ENCODE data around the gene EOGT. TPM values are rescaled to one million over a fixed set of nuclear protein-coding genes. Genes with fewer than 3 reads are reported as not detected.

The EOGT gene
- total RNA-seq, 4 donors from 2014 or later, result 35.5 to 57.5 (median 41.5) TPM

DNA sequence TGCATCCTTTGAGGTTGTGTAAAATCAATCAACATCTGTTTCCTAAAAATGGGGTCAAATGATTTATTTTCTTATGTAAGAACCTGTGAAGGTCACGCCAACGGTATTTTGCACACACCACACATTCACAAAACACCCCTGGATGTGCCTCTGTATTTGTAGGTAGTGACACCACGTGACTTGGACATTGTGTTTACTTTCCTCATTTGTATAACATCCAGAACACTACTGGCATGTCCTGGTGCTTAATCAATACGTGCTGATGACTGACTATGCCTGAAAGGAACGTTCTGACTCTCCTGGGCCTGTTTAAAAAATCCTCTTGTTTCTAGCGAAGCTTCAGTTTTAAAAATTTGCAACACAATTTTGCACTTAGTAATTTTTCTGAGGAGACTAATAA, 77.7 kb downstream of the EOGT start:
- TF ChIP-seq, protein P1, sequence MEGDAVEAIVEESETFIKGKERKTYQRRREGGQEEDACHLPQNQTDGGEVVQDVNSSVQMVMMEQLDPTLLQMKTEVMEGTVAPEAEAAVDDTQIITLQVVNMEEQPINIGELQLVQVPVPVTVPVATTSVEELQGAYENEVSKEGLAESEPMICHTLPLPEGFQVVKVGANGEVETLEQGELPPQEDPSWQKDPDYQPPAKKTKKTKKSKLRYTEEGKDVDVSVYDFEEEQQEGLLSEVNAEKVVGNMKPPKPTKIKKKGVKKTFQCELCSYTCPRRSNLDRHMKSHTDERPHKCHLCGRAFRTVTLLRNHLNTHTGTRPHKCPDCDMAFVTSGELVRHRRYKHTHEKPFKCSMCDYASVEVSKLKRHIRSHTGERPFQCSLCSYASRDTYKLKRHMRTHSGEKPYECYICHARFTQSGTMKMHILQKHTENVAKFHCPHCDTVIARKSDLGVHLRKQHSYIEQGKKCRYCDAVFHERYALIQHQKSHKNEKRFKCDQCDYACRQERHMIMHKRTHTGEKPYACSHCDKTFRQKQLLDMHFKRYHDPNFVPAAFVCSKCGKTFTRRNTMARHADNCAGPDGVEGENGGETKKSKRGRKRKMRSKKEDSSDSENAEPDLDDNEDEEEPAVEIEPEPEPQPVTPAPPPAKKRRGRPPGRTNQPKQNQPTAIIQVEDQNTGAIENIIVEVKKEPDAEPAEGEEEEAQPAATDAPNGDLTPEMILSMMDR (IDR thresholded peaks at IDR 0.05; ENCODE audit: low read depth), result no peak

DNA sequence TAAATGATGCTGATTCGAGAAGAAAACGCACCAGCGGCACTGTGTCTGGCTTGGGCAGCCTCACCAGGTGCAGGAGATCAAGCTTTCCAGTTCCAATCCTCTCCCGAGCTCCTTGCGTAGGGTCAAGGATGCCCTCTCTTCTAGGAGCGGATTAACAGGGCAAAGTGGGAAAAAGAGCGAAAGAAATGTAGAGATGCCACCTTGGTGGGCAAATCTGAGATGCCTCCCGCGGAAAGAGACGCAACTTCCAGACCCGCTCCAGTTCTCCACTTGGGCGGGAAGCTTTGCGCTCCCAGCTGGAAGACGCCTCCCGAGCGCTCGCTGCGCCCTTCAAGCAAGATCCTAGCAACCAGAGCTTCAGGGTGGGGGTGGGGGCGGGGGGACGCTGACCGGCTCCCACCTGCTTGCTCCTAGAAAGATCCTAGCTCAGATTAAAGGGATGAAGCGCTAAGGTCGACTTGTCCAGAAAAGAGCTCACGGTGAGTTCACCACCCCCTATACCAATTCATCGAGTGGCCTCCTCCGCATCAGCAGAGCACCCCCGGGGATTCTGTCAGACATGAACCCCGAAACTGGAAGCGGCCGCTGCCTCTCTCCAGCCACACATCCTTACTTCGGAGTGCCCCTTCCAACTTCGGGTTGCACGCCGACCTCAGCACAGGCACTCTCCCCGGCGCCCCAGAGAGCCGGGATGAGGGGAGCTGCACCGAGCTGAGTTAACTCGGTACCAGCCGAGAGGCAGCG, 81.9 kb downstream of the EOGT start:
- TF ChIP-seq, protein P1 (IDR thresholded peaks at IDR 0.05; ENCODE audit: low read depth), result no peak

Small RNA genes lying within 50 kb of the gene (small RNA-seq; reads per million reads assigned to genes)
- gene MIR3136, result not detected

Other genes with a start within 250 kb of the EOGT start
- gene TAFA4, start 81.1 kb downstream of the EOGT start, total RNA-seq, result not detected
- gene TMF1, start 38.6 kb upstream of the EOGT start, total RNA-seq, result 10 to 100 TPM; 28.8 to 39.8 (median 36.3) TPM
- 10 to 100 TPM; 51.8 to 97.5 (median 53.1) TPM for gene UBA3, start 66.7 kb upstream of the EOGT start, total RNA-seq
- gene ARL6IP5, start 71.3 kb upstream of the EOGT start, total RNA-seq, result 100 to 1,000 TPM; 162 to 329 (median 264) TPM
- gene LMOD3, start 108.9 kb upstream of the EOGT start, total RNA-seq, result not detected

All from subcutaneous adipose tissue (tissue), 4 donors.